Activated T-cell treated with anti-CD3 and anti-CD28 coated beads, Interleukin-2, amount 50 U/mL, for 72 hours (primary cell): Measurements from ENCODE around the gene KIF3B. TPM values are rescaled to one million over a fixed set of nuclear protein-coding genes. Genes with fewer than 3 reads are reported as not detected.
"Not testable (repeated sequence)": the region's sequence is repeated elsewhere in the genome, so short reads cannot be mapped to it uniquely, and the experiment has no call there.

Experiments used
- ATAC-seq, 2 donors: fragments of 150-1000 bp; cut with Tn5 transposase; replicated peaks in 1 of 2; 2 replicates each; pipeline ENCODE4 v1.10.0; 2021; ENCODE audit warnings: moderate library complexity in 2 of 2, mild to moderate bottlenecking in 1 of 2
- DNase-seq, 2 donors: peaks; one replicate each; pipeline ENCODE4 v3.0.0; 2021 to 2022; ENCODE audit warnings: mixed read lengths in 1 of 2
- H3K27ac Mint-ChIP-seq: one replicate; pipeline ENCODE4 v1.8.0; 2022; ENCODE audit warnings: mild to moderate bottlenecking, moderate library complexity, mixed read lengths
- H3K27me3 Mint-ChIP-seq: one replicate; pipeline ENCODE4 v1.8.0; 2022; ENCODE audit warnings: low read depth, mixed read lengths
- H3K36me3 Mint-ChIP-seq, 2 donors: one replicate each; pipeline ENCODE4 v1.8.0; 2022; ENCODE audit warnings: mixed read lengths in 2 of 2, mild to moderate bottlenecking in 1 of 2; ENCODE audit not compliant: insufficient read depth in 2 of 2
- H3K4me1 Mint-ChIP-seq: one replicate; pipeline ENCODE4 v1.8.0; 2022; ENCODE audit warnings: low read depth, mixed read lengths
- H3K4me3 Mint-ChIP-seq, 2 donors: one replicate each; pipeline ENCODE4 v1.8.0; 2022; ENCODE audit warnings: mild to moderate bottlenecking in 2 of 2, mixed read lengths in 2 of 2, moderate library complexity in 2 of 2
- H3K9me3 Mint-ChIP-seq, 2 donors: one replicate each; pipeline ENCODE4 v1.8.0; 2022; ENCODE audit warnings: mixed read lengths in 2 of 2
- total RNA-seq, 2 donors: library from RNA; stranded (reverse); gene quantifications; one replicate each; pipeline ENCODE4 v1.2.3, GENCODE V29; 2022

KIF3B gene
- total RNA-seq, 2 donors from 2014 or later, result 30.3 to 37.9 TPM

- H3K4me3 Mint-ChIP-seq, H3K36me3 Mint-ChIP-seq, H3K27ac Mint-ChIP-seq, DNase-seq, ATAC-seq, H3K9me3 Mint-ChIP-seq, H3K27me3 Mint-ChIP-seq: not testable (repeated sequence)
- H3K4me1 Mint-ChIP-seq, result peaks cover 16% of the 10 kb centered on the region
Measured at GRCh38 chr20:32260973-32261372, 16.5 kb upstream of the KIF3B start.

DNA sequence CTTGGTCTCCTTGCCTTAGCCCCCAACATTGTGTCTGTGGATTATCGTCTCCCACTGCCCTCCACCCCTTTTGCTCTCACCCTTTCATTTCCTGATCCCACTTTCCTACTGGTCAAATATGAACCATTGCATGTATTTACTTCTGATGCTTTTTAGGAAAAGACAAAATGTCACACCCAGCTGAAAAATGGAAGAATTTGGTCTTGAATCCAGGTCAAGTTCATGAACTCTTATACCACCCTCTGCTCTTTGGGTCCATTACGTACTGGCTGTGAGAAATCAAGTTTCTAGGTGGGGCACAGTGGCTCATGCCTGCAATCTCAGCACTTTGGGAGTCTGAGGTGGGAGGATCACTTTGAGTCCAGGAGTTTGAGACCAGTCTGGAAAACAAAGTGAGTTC lies 15.8 kb upstream of the KIF3B start:
- H3K27me3 Mint-ChIP-seq, result no peaks in the 10 kb centered on the region
- no peaks in the 10 kb centered on the region for H3K9me3 Mint-ChIP-seq
- ATAC-seq, result no peak
- no peaks in the 10 kb centered on the region for H3K36me3 Mint-ChIP-seq
- no peak overlapping the region for H3K27ac Mint-ChIP-seq
- peaks cover 9% of the 10 kb centered on the region for H3K4me1 Mint-ChIP-seq
- H3K4me3 Mint-ChIP-seq, result no peak overlapping the region
- no peak for DNase-seq

GRCh38 chr20:32263398-32263954 lies 14.0 kb upstream of the KIF3B start:
- Mint-ChIP-seq H3K36me3 (no peaks in the 10 kb centered on the region), H3K27ac (no peak overlapping the region)

DNA sequence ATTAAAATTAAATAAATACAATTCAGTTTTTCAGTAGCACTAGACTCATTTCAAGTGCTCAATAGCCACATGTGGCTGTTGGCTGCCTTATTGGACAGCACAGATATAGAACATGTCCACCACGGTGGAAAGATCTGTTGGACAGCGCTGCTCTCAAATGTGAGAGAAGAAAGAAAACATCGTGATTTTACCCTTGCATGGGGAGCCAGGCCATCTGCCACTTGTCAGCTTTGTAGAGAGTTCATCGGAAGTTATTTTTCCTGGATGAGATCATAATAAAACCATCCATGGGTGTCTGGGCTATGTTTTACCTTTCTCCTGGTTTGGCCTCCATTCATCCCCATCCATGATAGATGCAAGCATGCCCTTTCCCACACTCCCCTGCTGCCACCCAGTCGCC lies 5.8 kb upstream of the KIF3B start:
- no peak overlapping the region for H3K4me3 Mint-ChIP-seq
- H3K36me3 Mint-ChIP-seq, result peaks cover 3 to 14% of the 10 kb centered on the region in 2 donors
- peaks cover 5 to 7% of the 10 kb centered on the region in 2 donors for H3K9me3 Mint-ChIP-seq
- peaks cover 22% of the 10 kb centered on the region for H3K4me1 Mint-ChIP-seq
- no peak for DNase-seq
- no peak overlapping the region for H3K27ac Mint-ChIP-seq
- ATAC-seq, result no peak
- H3K27me3 Mint-ChIP-seq, result no peaks in the 10 kb centered on the region

More at GRCh38 chr20:32263398-32263954, 14.0 kb upstream of the KIF3B start:
- Mint-ChIP-seq H3K4me1 (no peaks in the 10 kb centered on the region), H3K27me3 (no peaks in the 10 kb centered on the region), H3K4me3 (no peak overlapping the region), H3K9me3 (no peaks in the 10 kb centered on the region)
- DNase-seq, result no peak
- ATAC-seq, result no peak

- Mint-ChIP-seq H3K4me1 (peaks cover 41% of the 10 kb centered on the region), H3K36me3 (peaks cover 3 to 17% of the 10 kb centered on the region in 2 donors), H3K27me3 (no peaks in the 10 kb centered on the region), H3K9me3 (peaks cover 5 to 7% of the 10 kb centered on the region in 2 donors), H3K4me3 (peak overlapping the region in 1 of 2 donors; percentile 3), H3K27ac (no peak overlapping the region)
- ATAC-seq (no peak), DNase-seq (no peak)
Measured at GRCh38 chr20:32274359-32274758, 3.1 kb upstream of the KIF3B start.

DNA sequence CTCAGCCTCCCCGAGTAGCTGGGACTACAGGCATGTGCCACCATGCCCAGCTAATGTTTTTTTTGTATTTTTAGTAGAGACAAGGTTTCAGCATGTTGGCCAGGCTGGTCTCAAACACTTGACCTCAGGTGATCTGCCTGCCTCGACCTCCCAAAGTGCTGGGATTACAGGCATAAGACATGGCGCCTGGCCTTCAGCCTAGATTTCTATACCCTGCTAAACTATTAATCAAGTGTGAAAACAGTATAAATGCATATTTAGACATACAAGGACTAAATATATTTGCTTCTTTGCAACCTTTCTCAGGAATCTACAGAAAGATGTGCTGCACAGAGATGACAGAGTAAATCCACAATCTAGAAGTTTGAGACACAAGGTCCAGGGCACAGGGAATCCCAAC lies 2.3 kb upstream of the KIF3B start:
- H3K27ac Mint-ChIP-seq, DNase-seq, H3K27me3 Mint-ChIP-seq, H3K9me3 Mint-ChIP-seq, ATAC-seq: not testable (repeated sequence)
- Mint-ChIP-seq H3K4me3 (peak overlapping the region in 1 of 2 donors; percentile 1), H3K36me3 (peaks cover 3 to 18% of the 10 kb centered on the region in 2 donors), H3K4me1 (peaks cover 47% of the 10 kb centered on the region)

DNA sequence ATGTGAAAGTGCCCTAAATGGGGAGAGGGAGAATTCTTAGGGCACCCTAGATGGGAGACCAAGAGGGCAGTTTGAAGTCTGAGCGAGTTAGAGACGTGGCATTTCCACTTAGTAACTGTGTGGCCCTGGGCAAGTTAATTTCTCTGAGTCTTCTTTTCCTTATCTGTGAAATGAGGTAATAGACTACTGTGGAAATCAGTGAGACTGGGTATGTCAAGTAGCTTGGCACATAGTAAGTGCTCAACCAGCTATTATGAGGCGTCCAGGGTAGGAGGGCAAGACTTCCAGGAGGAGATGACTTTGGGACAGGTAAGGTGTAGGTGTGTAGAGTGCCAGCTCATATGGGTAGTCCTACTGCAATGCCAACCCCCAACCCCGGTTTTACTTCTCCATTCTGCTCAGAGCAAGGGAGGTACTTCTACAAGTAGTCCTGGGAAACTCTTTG lies 770 bp downstream of the KIF3B start:
- peak; percentile 41 to 45 for ATAC-seq
- H3K4me3 Mint-ChIP-seq, result peak overlapping the region; percentile 92 to 95
- H3K36me3 Mint-ChIP-seq, result peaks cover 11 to 30% of the 10 kb centered on the region in 2 donors
- peaks cover 65% of the 10 kb centered on the region for H3K4me1 Mint-ChIP-seq
- H3K9me3 Mint-ChIP-seq, result peaks cover 5 to 7% of the 10 kb centered on the region in 2 donors
- no peaks in the 10 kb centered on the region for H3K27me3 Mint-ChIP-seq
- H3K27ac Mint-ChIP-seq, result peak overlapping the region; percentile 97
- peak; percentile 27 to 29 for DNase-seq

DNA sequence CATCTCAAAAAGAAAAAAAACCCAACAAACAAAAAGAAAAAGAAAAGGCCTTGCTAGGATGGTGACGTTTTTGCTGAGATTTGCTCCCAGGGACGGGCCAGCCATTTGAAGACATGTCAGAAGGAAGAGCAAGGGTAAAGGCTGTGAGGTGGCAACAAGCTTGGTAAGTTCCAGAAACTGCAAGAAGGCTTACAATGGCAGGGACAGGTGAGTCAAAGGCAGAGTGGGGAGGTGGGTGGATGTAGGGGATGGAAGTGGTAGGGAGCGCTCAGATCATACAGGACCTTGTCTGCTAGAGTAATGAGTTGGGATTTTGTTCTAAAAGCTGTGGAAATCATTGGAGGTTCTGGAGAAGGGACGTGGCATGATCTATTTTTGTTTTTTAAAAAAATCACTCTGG lies 4.3 kb downstream of the KIF3B start:
- peak; percentile 48 to 54 for DNase-seq
- H3K36me3 Mint-ChIP-seq, result peaks cover 8 to 18% of the 10 kb centered on the region in 2 donors
- H3K27me3 Mint-ChIP-seq, result no peaks in the 10 kb centered on the region
- peaks cover 81% of the 10 kb centered on the region for H3K4me1 Mint-ChIP-seq
- peak in 1 of 2 donors; percentile 14 for ATAC-seq
- H3K4me3 Mint-ChIP-seq, result peak overlapping the region; percentile 43 to 72
- H3K9me3 Mint-ChIP-seq, result no peaks in the 10 kb centered on the region
- peak overlapping the region; percentile 91 for H3K27ac Mint-ChIP-seq

GRCh38 chr20:32282461-32282860 lies 5.0 kb downstream of the KIF3B start:
- Mint-ChIP-seq H3K27ac (peak overlapping the region; percentile 91), H3K36me3 (peaks cover 8 to 18% of the 10 kb centered on the region in 2 donors), H3K4me1 (peaks cover 85% of the 10 kb centered on the region), H3K9me3 (no peaks in the 10 kb centered on the region), H3K4me3 (peak overlapping the region; percentile 43 to 72), H3K27me3 (no peaks in the 10 kb centered on the region)
- no peak for ATAC-seq
- no peak for DNase-seq

- peak overlapping the region; percentile 84 for H3K27ac Mint-ChIP-seq
- peak overlapping the region; percentile 60 to 74 for H3K4me3 Mint-ChIP-seq
- peak; percentile 63 for ATAC-seq
- H3K36me3 Mint-ChIP-seq, result peaks cover 10 to 21% of the 10 kb centered on the region in 2 donors
- H3K27me3 Mint-ChIP-seq, result no peaks in the 10 kb centered on the region
- peaks cover 84% of the 10 kb centered on the region for H3K4me1 Mint-ChIP-seq
- peak; percentile 9 to 16 for DNase-seq
- H3K9me3 Mint-ChIP-seq, result no peaks in the 10 kb centered on the region
Measured at GRCh38 chr20:32285082-32285620, 7.7 kb downstream of the KIF3B start.

DNA sequence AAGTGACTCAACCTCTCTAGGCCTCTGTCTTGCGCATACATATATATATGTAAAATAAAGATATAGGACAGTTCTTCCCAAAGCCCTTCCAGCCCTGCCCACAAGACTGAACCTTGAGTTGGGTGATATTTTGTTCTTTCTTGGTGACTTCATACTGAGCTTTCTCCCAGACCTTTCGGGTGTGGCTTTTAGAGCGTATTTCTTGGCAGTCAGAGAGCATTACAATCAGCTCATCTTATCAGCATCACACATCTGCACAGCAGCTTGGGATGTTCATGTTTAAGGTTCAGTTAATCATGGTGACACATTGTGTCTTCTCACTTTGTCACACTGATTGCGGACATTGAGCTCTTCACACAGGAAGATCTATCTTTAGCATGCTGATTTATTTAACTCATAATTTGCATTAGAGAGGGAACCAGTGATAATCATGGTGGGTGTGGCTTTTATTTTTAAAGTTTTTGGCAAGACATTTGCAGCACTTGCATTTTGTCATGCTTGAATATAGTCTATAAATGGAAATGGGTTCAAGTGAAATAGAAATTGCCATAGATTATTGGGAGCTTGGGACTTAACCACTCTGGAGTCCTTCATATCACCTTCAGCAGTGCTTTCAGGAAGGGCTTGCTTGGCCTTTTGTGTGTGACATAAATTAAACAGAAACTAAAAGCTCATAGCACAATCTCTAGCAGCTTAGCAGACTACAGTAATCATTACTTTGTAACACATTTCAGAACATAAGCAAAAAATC lies 8.3 kb downstream of the KIF3B start:
- H3K4me3 Mint-ChIP-seq, result peak overlapping the region; percentile 60 to 74
- no peaks in the 10 kb centered on the region for H3K27me3 Mint-ChIP-seq
- H3K27ac Mint-ChIP-seq, result peak overlapping the region; percentile 84
- peak; percentile 82 to 84 for ATAC-seq
- peaks cover 10 to 19% of the 10 kb centered on the region in 2 donors for H3K36me3 Mint-ChIP-seq
- H3K9me3 Mint-ChIP-seq, result no peaks in the 10 kb centered on the region
- peak; percentile 52 to 63 for DNase-seq
- H3K4me1 Mint-ChIP-seq, result peaks cover 85% of the 10 kb centered on the region

DNA sequence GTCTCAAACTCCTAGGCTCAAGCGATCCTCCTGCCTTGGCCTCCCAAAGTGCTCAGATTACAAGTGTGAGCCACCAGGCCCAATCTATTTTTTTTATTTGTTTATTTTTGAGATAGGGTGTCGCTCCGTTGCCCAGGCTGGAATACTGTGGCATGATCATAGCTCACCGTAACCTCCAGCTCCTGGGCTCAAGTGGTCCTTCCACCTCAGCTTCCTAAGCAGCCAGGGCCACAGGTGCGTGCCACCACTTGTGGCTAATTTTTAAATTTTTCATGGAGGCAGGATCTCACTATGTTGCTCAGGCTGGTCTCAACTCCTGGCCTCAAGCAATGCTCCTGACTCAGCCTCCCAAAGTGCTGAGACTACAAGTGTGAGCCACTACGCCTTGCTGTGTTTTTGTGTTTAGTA lies 9.8 kb downstream of the KIF3B start:
- peaks cover 81% of the 10 kb centered on the region for H3K4me1 Mint-ChIP-seq
- H3K27ac Mint-ChIP-seq, result peak overlapping the region; percentile 80
- H3K27me3 Mint-ChIP-seq, result no peaks in the 10 kb centered on the region
- peaks cover 4 to 10% of the 10 kb centered on the region in 2 donors for H3K36me3 Mint-ChIP-seq
- no peak for ATAC-seq
- H3K9me3 Mint-ChIP-seq, result no peaks in the 10 kb centered on the region
- DNase-seq, result no peak
- H3K4me3 Mint-ChIP-seq, result peak overlapping the region; percentile 20 to 37

GRCh38 chr20:32288225-32288849 lies 10.9 kb downstream of the KIF3B start:
- Mint-ChIP-seq H3K27ac (peak overlapping the region; percentile 67), H3K4me3 (peak overlapping the region in 1 of 2 donors; percentile 16), H3K27me3 (no peaks in the 10 kb centered on the region), H3K36me3 (peaks cover 4 to 10% of the 10 kb centered on the region in 2 donors), H3K9me3 (no peaks in the 10 kb centered on the region), H3K4me1 (peaks cover 79% of the 10 kb centered on the region)
- DNase-seq (no peak), ATAC-seq (no peak)
